ENCODE data around the gene SUPT20HL2.

DNA sequence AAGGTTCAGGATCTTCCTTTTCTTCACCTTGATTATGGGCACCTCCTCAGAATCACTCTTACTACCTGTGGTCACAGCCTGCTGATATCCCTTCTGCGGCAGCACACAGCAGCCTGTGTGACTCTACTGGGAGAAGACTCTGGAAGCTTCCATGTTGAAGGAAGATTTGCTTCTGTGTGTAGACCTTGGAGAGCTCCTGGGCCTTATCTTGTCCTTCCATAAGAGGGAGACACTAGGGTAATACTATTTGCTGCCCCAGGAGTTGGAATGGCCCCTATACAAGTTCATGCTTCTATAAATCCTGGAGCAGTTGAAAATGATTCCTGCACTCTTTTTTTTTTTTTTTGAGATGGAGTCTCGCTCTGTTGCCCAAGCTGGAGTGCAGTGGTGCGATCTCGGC lies 36.3 kb upstream of the SUPT20HL2 start:
- TF ChIP-seq, protein P1, sequence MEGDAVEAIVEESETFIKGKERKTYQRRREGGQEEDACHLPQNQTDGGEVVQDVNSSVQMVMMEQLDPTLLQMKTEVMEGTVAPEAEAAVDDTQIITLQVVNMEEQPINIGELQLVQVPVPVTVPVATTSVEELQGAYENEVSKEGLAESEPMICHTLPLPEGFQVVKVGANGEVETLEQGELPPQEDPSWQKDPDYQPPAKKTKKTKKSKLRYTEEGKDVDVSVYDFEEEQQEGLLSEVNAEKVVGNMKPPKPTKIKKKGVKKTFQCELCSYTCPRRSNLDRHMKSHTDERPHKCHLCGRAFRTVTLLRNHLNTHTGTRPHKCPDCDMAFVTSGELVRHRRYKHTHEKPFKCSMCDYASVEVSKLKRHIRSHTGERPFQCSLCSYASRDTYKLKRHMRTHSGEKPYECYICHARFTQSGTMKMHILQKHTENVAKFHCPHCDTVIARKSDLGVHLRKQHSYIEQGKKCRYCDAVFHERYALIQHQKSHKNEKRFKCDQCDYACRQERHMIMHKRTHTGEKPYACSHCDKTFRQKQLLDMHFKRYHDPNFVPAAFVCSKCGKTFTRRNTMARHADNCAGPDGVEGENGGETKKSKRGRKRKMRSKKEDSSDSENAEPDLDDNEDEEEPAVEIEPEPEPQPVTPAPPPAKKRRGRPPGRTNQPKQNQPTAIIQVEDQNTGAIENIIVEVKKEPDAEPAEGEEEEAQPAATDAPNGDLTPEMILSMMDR (IDR thresholded peaks at IDR 0.05; ENCODE audit: low read depth, low read length, missing input control), result no peak
- TF ChIP-seq JUND (IDR thresholded peaks at IDR 0.05), result no peak
- TF ChIP-seq, protein P2, sequence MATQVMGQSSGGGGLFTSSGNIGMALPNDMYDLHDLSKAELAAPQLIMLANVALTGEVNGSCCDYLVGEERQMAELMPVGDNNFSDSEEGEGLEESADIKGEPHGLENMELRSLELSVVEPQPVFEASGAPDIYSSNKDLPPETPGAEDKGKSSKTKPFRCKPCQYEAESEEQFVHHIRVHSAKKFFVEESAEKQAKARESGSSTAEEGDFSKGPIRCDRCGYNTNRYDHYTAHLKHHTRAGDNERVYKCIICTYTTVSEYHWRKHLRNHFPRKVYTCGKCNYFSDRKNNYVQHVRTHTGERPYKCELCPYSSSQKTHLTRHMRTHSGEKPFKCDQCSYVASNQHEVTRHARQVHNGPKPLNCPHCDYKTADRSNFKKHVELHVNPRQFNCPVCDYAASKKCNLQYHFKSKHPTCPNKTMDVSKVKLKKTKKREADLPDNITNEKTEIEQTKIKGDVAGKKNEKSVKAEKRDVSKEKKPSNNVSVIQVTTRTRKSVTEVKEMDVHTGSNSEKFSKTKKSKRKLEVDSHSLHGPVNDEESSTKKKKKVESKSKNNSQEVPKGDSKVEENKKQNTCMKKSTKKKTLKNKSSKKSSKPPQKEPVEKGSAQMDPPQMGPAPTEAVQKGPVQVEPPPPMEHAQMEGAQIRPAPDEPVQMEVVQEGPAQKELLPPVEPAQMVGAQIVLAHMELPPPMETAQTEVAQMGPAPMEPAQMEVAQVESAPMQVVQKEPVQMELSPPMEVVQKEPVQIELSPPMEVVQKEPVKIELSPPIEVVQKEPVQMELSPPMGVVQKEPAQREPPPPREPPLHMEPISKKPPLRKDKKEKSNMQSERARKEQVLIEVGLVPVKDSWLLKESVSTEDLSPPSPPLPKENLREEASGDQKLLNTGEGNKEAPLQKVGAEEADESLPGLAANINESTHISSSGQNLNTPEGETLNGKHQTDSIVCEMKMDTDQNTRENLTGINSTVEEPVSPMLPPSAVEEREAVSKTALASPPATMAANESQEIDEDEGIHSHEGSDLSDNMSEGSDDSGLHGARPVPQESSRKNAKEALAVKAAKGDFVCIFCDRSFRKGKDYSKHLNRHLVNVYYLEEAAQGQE (IDR thresholded peaks at IDR 0.05), result no peak
- TF ChIP-seq EGR1 (IDR thresholded peaks at IDR 0.05; ENCODE audit: low read depth in 2 of 2), result no peak
- TF ChIP-seq, protein P3, sequence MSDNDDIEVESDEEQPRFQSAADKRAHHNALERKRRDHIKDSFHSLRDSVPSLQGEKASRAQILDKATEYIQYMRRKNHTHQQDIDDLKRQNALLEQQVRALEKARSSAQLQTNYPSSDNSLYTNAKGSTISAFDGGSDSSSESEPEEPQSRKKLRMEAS (IDR thresholded peaks at IDR 0.05), result no peak
- no peak for TF ChIP-seq RAD21 (IDR thresholded peaks at IDR 0.05)
- TF ChIP-seq, protein P4, sequence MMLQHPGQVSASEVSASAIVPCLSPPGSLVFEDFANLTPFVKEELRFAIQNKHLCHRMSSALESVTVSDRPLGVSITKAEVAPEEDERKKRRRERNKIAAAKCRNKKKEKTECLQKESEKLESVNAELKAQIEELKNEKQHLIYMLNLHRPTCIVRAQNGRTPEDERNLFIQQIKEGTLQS (IDR thresholded peaks at IDR 0.05), result no peak
- TF ChIP-seq RXRA (IDR thresholded peaks at IDR 0.05), result no peak
- TF ChIP-seq, protein P5, sequence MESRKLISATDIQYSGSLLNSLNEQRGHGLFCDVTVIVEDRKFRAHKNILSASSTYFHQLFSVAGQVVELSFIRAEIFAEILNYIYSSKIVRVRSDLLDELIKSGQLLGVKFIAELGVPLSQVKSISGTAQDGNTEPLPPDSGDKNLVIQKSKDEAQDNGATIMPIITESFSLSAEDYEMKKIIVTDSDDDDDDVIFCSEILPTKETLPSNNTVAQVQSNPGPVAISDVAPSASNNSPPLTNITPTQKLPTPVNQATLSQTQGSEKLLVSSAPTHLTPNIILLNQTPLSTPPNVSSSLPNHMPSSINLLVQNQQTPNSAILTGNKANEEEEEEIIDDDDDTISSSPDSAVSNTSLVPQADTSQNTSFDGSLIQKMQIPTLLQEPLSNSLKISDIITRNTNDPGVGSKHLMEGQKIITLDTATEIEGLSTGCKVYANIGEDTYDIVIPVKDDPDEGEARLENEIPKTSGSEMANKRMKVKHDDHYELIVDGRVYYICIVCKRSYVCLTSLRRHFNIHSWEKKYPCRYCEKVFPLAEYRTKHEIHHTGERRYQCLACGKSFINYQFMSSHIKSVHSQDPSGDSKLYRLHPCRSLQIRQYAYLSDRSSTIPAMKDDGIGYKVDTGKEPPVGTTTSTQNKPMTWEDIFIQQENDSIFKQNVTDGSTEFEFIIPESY (IDR thresholded peaks at IDR 0.05), result no peak

All from liver (tissue), 3 donors.